ENCODE measurements around the gene HOGA1. TPM values are rescaled to one million over a fixed set of nuclear protein-coding genes. Genes with fewer than 3 reads are reported as not detected.

HOGA1 gene
- total RNA-seq, 1 donor from 2014 or later = not detected

DNA sequence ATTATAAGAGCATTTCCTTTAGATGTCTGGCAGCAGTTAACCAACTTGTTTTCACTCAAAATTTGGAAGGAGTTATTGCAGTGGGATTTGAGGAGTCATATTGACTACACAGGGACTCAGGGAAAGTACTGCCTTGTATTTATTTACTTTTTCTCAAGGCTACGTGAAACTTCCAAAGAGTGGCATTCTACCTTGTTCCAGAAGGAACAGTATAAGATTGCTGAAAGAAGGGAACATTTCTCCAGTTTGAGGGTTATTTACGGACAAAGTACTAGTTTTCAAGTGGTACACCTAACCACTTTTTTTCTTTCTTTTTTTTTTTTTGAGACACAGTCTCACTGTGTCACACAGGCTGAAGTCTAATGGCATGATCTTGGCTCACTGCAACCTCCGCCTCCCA is 44.0 kb downstream of the HOGA1 start:
- Mint-ChIP-seq H3K27ac (no peak overlapping the region), H3K9me3 (no peaks in the 10 kb centered on the region), H3K4me3 (no peak overlapping the region), H3K4me1 (peaks cover 9% of the 10 kb centered on the region), H3K36me3 (ENCODE audit: low read depth) (peaks cover 3% of the 10 kb centered on the region), H3K27me3 (no peaks in the 10 kb centered on the region)
- POLR2A ChIA-PET = no interaction called here
- DNase-seq (no peak), ATAC-seq (ENCODE audit: low read depth) (no peak)
- CTCF ChIA-PET = no interaction called here
- intact Hi-C loops (cut with micrococcal nuclease) = no loop called here
- TF ChIP-seq, protein P1, sequence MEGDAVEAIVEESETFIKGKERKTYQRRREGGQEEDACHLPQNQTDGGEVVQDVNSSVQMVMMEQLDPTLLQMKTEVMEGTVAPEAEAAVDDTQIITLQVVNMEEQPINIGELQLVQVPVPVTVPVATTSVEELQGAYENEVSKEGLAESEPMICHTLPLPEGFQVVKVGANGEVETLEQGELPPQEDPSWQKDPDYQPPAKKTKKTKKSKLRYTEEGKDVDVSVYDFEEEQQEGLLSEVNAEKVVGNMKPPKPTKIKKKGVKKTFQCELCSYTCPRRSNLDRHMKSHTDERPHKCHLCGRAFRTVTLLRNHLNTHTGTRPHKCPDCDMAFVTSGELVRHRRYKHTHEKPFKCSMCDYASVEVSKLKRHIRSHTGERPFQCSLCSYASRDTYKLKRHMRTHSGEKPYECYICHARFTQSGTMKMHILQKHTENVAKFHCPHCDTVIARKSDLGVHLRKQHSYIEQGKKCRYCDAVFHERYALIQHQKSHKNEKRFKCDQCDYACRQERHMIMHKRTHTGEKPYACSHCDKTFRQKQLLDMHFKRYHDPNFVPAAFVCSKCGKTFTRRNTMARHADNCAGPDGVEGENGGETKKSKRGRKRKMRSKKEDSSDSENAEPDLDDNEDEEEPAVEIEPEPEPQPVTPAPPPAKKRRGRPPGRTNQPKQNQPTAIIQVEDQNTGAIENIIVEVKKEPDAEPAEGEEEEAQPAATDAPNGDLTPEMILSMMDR (IDR thresholded peaks at IDR 0.05) = no peak

DNA sequence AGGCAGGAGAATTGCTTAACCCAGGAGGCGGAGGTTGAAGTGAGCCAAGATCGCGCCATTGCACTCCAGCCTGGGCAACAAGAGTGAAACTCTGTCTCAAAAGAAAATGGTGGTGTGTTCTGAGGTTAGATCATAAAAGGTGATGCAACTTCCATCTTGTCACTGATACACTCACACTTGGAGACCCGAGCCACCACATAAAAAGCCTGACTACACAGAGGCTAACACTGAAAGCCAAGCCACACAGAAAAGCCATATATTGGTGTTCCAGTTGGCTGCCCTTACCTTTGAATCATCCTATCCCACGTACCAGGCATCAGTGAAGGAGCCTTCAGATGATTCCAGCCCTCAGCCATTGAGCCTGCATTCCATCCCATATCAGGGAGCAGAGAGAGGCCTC is 45.1 kb downstream of the HOGA1 start:
- CTCF ChIA-PET = no interaction called here
- no peak overlapping the region for H3K27ac Mint-ChIP-seq
- TF ChIP-seq, protein P1 (IDR thresholded peaks at IDR 0.05) = no peak

DNA sequence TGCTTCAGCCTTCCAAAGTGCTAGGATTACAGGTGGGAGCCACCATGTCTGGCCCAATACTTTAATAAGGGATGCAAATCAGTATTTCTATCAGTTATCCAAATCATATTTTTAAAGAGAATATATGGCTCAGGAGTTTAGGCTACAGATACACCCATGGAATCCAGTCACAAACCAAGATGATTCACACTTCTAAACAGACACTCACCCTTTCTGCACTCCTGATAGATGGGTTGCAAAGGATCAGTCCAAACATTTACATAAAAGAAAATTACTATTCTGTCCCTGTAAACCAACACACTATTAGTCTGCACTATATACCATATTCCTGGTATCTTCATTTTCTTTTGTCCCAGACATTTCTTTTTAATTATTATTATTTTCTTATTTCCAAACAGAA is 46.9 kb downstream of the HOGA1 start:
- TF ChIP-seq, protein P1 (IDR thresholded peaks at IDR 0.05) = no peak
- POLR2A ChIA-PET = no interaction called here
- Mint-ChIP-seq H3K27ac (no peak overlapping the region), H3K9me3 (no peaks in the 10 kb centered on the region), H3K4me3 (no peak overlapping the region), H3K27me3 (no peaks in the 10 kb centered on the region), H3K36me3 (ENCODE audit: low read depth) (peaks cover 5% of the 10 kb centered on the region), H3K4me1 (peaks cover 16% of the 10 kb centered on the region)
- CTCF ChIA-PET = interaction anchor here (0.6 kb wide), 1 partner anchor 23 kb away, joined by 3 read pairs; no protein-coding TSS in a partner anchor
- intact Hi-C loops (cut with micrococcal nuclease) = loop anchor here (5.0 kb wide), 1 partner anchor 184 kb away; the partner anchor contains the start of genes EXOSC1 and ZDHHC16
- DNase-seq (no peak), ATAC-seq (ENCODE audit: low read depth) (no peak)

More for the DNA sequence above, 45.1 kb downstream of the HOGA1 start:
- H3K4me1 Mint-ChIP-seq = peaks cover 16% of the 10 kb centered on the region
- H3K9me3 Mint-ChIP-seq = no peaks in the 10 kb centered on the region
- intact Hi-C loops (cut with micrococcal nuclease) = no loop called here
- H3K4me3 Mint-ChIP-seq = no peak overlapping the region
- POLR2A ChIA-PET = no interaction called here
- no peak for DNase-seq
- peaks cover 5% of the 10 kb centered on the region for H3K36me3 Mint-ChIP-seq (ENCODE audit: low read depth)
- no peaks in the 10 kb centered on the region for H3K27me3 Mint-ChIP-seq
- no peak for ATAC-seq (ENCODE audit: low read depth)

DNA sequence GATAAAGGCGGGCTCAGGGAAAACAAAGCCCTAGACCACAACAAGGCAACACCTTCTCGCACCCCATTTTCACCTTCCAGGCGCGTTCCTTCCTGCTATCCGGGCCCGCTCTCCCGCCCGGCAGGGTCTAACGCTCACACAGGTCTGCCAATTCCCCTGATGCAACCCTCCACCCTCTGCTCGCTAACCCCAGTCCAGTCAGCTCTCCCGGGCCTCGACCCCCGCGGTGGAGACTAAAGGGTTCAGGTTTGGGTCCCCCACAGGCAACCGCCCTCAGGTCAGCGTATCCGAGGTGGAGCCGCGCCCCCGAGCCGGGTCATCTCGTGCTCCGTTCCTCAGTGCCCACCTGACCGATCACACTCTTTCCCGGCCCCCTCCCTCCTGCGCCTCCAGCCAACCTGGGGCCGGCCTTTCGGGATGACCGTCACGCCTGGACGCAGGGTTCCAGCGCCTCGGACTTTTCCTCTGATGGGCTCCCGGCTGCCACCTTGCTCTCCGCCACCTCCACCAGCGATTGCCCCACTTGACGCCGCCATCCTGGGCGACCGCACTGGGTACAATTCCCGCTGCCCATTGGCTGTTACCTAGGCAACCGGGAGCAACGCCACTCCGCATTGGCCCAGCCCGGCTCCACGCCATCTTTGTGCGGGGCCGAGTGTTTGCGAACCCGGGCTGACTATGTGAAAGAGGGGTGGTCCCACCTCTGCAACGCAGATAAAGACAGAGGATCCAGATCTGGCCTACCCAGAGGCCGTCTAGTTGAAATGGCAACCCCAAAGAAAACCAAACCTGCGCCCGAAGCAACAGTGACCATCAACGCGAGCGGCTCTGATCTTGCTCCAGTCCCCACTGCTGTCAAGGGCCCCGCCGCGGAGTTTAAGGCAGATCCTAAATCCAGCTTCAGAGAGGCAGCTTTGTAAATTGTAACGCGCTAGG is 49.0 kb downstream of the HOGA1 start, which contains the start of gene MORN4:
MORN4 (minus strand) TSS at position 552 of the 936 bp plus-strand sequence. CDS start 13,847 bp downstream, outside the sequence.
- POLR2A ChIA-PET = interaction anchor here (1.1 kb wide), 1 partner anchor 8 kb away, joined by 3 read pairs; no protein-coding TSS in a partner anchor

More for the DNA sequence above, 49.0 kb downstream of the HOGA1 start, which contains the start of gene MORN4:
- no peaks in the 10 kb centered on the region for H3K9me3 Mint-ChIP-seq
- no peaks in the 10 kb centered on the region for H3K27me3 Mint-ChIP-seq
- H3K36me3 Mint-ChIP-seq (ENCODE audit: low read depth) = peaks cover 5% of the 10 kb centered on the region
- peaks cover 16% of the 10 kb centered on the region for H3K4me1 Mint-ChIP-seq
- DNase-seq = peak; percentile 84
- CTCF ChIA-PET = no interaction called here
- intact Hi-C loops (cut with micrococcal nuclease) = loop anchor here (1.0 to 5.0 kb wide), 6 partner anchors 54 to 814 kb away; partner anchors contain the start of genes AVPI1, EXOSC1, HPS1 and MMS19
- H3K4me3 Mint-ChIP-seq = peak within 1 kb of the TSS; percentile 100
- TF ChIP-seq, protein P1 (IDR thresholded peaks at IDR 0.05) = no peak
- H3K27ac Mint-ChIP-seq = peak within 1 kb of the TSS; percentile 83
- peak; percentile 99 for ATAC-seq (ENCODE audit: low read depth)
